Measurements from ENCODE around the gene ENTPD6.
A peak's percentile ranks its signal among the peaks of the same experiment; 100 is the strongest.

ENTPD6 gene

GRCh38 chr20:25245461-25245860 is 49.9 kb downstream of the ENTPD6 start:
- DNase-seq, result no peak

- no peak for DNase-seq
Observed at GRCh38 chr20:25246182-25246999, 50.9 kb downstream of the ENTPD6 start.

DNA sequence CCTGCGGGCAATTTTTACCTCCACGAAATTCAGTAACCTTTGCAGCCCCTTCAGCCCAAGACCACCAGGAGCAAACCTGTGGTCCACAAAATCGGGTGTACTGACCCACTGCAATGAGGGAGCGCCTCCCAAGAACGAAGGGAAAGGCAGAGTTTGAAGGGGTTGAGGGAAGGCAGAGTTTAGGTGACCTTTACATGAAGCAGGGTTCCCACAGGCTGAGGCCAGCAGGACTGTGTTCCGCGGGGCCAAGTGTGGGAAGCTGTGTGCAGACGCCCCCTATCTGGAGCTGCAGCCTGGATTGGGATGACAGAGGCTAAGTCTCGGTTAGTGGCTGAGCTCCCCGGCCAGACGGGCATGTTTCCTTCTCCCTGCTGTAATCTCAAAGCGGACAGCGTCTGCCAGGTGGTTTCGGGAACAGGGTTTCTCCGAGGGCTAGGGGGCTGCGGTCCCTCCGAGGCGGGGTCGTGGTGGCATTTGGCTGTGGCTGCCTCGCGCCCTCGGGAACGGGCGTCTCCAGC is 51.5 kb downstream of the ENTPD6 start:
- no peak for DNase-seq

GRCh38 chr20:25247518-25247955 is 52.0 kb downstream of the ENTPD6 start:
- no peak for DNase-seq

DNA sequence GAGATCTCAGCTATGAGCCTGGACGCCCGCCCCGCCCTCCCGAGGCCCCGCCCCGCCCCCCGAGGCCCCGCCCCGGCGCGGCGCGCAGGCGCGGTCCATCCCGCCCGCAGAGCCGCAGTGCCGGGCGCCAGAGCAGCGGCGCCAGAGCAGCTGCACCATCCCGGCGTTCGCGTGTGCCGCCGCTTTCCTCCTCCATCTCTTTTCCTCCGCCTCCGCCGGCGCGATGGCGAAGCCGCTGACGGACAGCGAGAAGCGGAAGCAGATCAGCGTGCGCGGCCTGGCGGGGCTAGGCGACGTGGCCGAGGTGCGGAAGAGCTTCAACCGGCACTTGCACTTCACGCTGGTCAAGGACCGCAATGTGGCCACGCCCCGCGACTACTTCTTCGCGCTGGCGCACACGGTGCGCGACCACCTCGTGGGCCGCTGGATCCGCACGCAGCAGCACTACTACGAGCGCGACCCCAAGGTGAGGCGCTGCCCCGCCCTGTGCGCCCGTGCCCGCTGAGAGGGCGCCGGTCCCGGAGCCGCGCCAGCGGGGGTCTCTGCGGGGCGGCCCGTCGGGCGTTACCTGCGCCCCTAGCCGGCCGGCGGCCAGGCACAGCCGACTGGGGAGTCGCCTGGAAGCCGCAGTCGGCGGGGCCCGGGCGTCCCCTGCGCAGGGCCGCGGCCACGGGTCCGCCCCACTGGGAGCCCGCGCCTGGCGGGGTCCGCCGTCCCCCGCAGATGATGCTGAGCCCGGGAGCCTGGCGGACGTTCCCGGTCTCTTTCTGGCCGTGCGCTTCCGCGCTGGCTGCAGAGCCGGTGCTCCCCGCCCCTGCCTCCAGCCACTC is 52.7 kb downstream of the ENTPD6 start, which contains the start of gene PYGB:
Gene PYGB (plus strand): TSS at position 130 of the 830 bp plus-strand sequence. CDS start 94 bp downstream, at position 224.
- DNase-seq, result peak; percentile 72

GRCh38 chr20:25248786-25249172 is 53.3 kb downstream of the ENTPD6 start:
- DNase-seq, result no peak

- no peak for DNase-seq
Observed at GRCh38 chr20:25249198-25249931, 53.9 kb downstream of the ENTPD6 start.

DNA sequence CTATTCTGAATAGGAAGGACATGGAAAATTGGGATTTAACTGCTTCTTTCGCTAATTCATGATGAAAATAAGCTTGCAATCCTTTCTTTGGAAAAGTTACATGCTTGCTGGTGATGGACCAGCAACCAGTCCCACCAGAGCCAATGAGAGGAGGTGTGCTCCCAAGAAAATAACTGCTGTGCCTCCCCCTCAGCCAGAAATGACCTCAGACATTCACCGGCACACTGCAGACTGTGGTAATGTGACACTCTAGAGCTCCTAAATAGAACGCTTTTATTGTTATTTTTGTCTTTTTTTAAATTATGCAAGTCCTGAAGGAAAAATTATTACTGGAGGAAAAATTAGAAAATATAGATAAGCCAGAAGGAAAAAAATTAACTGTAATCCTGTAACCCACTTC is 55.0 kb downstream of the ENTPD6 start:
- no peak for DNase-seq

- DNase-seq, result no peak
Observed at GRCh38 chr20:25251019-25251418, 55.5 kb downstream of the ENTPD6 start.

GRCh38 chr20:25251558-25251957 is 56.0 kb downstream of the ENTPD6 start:
- DNase-seq, result no peak

DNA sequence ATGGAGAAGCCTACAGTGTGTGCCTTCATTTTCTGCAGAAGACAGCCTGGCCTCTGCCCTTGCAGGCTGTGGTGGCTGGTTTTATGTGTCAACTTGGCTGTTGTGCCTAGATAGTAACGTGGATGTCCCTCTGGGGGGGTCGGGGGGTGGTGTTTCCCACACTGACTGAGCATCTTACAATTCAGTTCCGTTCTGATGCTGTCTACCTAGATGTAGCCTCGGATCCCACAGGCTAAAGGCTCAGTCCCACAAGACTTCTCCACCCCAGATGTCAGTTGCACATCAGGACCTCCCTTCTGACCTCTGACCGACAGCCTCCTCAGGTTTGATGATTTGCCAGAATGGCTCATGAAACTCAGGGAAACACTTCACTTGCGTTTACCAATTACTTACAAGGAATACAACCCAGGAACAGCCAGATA is 56.7 kb downstream of the ENTPD6 start:
- no peak for DNase-seq

DNA sequence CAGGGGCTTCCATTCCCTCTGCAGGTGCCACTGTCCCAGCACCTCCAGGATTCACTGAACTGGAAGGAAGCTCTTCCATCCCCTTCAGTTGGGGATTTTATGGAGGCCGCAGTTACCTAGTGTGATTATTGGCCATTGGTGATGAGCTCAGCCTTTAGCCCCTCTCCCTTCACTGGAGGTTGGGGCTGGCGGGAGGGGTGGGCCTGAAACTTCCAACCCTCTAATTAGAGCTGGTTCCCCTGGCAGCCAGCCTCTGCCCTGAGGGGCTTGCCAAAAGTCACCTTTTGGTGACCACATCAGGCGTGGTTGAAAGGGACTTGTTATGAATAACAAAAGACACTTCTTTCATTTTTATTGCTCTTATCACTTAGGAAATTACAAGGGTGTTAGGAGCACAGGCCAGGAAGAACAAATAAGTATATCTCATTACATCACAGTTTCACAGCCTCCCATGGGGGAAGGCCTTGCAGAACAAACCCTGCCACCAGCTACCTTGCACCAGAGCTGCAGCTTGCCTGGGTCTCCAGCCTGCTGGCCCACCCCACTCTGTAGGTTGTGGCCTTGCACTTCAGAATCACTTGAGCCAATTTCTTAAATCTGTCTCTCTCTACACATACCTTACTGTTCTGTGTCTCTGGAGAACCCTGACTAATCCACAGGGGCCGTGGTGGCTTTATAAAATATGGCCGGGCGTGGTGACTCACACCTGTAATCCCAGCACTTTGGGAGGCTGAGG is 57.3 kb downstream of the ENTPD6 start:
- DNase-seq, result no peak

DNA sequence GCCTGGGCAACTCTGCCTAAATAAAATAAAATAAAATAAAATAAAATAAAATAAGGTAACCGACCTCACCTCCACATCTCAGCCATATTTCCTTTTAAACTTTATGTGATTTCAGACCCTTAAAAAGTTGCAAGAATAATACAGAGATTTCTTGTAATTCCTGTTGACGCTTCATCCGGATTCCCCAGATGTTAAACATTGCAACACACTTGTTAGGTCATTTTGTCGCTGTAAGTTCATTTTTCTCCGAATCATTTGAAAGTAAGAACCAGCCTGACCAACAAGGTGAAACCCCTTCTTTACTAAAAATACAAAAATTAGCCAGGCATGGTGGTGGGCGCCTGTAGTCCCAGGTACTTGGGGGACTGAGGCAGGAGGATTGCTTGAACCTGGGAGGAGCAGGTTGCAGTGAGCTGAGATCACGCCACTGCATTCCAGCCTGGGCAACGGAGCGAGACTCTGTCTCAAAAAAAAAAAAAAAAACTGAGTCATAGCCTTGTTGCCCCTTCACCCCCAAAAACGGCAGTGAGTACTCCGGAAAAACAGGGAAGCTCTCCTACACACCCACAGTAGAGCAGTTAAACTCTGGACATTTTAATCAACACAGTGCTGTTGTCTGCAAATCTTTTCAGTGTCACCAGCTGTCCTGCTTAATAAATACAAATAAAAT is 58.2 kb downstream of the ENTPD6 start:
- no peak for DNase-seq

- DNase-seq, result no peak
Observed at GRCh38 chr20:25254571-25254970, 59.1 kb downstream of the ENTPD6 start.

GRCh38 chr20:25254986-25255680 is 59.6 kb downstream of the ENTPD6 start:
- no peak for DNase-seq

DNA sequence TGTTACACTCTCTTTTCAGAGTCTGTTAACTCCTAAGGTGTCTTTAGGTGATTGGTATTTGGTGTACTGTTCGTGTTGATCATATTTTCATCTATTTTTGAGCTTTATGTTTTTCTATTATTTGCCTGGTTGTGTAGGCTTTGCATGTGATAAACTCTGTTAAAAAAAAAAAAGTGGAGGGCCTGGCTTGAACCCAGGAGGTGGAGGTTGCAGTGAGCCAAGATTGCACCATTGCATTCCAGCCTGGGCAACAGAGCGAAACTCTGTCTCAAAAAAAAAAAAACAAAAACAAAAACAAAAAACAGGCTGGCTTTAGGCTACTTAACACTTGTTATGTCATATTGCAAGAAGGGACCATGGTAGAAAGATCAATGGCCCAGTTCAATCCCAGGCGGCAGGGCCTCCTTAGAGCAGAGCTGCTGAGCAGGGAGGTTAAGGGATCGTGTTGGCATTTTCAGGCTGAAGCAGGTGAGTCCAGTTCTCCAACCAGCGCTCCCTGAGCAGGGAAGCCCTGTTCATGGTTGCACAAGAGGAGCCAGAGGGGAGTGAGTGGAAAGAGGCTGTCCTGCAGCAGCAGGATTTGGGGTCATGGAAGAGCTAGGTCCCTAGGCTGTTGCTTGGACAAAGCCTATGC is 60.8 kb downstream of the ENTPD6 start:
- no peak for DNase-seq

- DNase-seq, result no peak
Observed at GRCh38 chr20:25257130-25257529, 61.6 kb downstream of the ENTPD6 start.

GRCh38 chr20:25257756-25258475 is 62.4 kb downstream of the ENTPD6 start:
- no peak for DNase-seq

GRCh38 chr20:25258476-25258805 is 62.9 kb downstream of the ENTPD6 start:
- no peak for DNase-seq

GRCh38 chr20:25258828-25259227 is 63.3 kb downstream of the ENTPD6 start:
- no peak for DNase-seq

Measured in GDM1 (cell line).